Measurements from ENCODE around the gene POU2F1.

The POU2F1 gene

DNA sequence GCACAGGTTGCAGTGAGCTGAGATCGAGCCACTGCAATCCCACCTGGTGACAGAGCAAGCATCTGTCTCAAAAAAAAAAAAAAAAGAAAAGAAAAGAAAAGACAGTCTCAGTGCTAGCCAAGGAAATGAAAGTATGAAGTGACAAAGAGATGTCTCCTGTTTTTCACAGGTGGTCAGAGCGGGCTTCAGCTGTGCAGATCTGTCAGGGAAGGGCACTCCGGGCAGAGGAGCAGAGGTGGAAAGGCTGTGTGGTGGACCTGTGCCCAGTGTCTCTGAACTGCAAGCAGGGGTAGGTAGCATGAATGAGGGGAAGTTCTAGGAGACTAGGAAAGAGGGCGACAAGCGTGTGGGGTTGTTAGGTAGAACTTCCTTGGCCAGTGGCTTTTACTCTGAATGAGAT is 230.2 kb downstream of the POU2F1 start:
- peak overlapping the region; percentile 56 for H3K4me2 ChIP-seq (ENCODE audit: low read depth, low read length)
- no peak for TF ChIP-seq CTCF (IDR thresholded peaks at IDR 0.05; ENCODE audit: low read length)
- TF ChIP-seq EZH2 (optimal IDR thresholded peaks at IDR 0.05; ENCODE audit: low read depth, low read length), result no peak

DNA sequence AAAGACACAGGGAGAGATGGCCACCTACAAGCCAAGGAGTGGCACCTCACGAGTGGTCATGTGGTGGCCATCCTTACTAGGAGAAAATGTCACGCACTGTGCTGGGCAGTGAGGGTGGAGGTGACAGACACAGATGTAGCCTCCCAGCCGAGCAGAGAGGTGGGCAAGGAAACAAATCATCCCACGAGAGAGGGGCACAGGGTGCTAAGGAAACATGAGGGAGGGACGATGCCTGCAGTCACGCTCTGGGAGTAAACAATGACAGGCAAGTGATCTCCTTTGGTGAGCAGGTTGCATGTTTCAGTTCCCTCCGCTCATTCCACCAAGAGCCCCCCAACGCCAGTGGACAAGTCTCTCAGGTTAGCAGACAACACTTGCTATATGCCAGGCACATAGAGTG is 231.8 kb downstream of the POU2F1 start:
- no peaks in the 10 kb centered on the region for H3K27me3 ChIP-seq (replicated peaks; ENCODE audit: insufficient read depth, low read length)
- peaks cover 27% of the 10 kb centered on the region for H3K4me1 ChIP-seq (ENCODE audit: low read length)
- DNase-seq, result no peak
- no peak overlapping the region for H2AFZ ChIP-seq (ENCODE audit: low read length)
- H3K9me2 ChIP-seq (replicated peaks; ENCODE audit: insufficient read depth, low read length), result no peaks in the 10 kb centered on the region
- peaks cover 28% of the 10 kb centered on the region for H3F3A ChIP-seq (ENCODE audit: insufficient read depth, low read length)
- H3K9me3 ChIP-seq (replicated peaks; ENCODE audit: insufficient read depth, low read length), result no peaks in the 10 kb centered on the region
- H3K4me3 ChIP-seq (ENCODE audit: low read length), result no peak overlapping the region
- H3K79me2 ChIP-seq (ENCODE audit: low read length), result no peaks in the 10 kb centered on the region
- no peaks in the 10 kb centered on the region for H4K20me1 ChIP-seq (ENCODE audit: insufficient read depth, low read length)
- no peak overlapping the region for H3K9ac ChIP-seq (ENCODE audit: low read length)
- H3K27ac ChIP-seq (ENCODE audit: low read length), result no peak overlapping the region
- no peak for TF ChIP-seq EZH2 (optimal IDR thresholded peaks at IDR 0.05; ENCODE audit: low read depth, low read length)
- no peak for TF ChIP-seq EZH2phosphoT487 (IDR thresholded peaks at IDR 0.05; ENCODE audit: low read length)
- TF ChIP-seq CTCF (IDR thresholded peaks at IDR 0.05; ENCODE audit: low read length), result no peak
- H3K36me3 ChIP-seq (replicated peaks; ENCODE audit: insufficient read depth, low read length), result no peaks in the 10 kb centered on the region
- H3K4me2 ChIP-seq (ENCODE audit: low read depth, low read length), result no peak overlapping the region

More for the DNA sequence above, 230.2 kb downstream of the POU2F1 start:
- DNase-seq, result peak; percentile 70
- Histone ChIP-seq H3K4me1 (ENCODE audit: low read length) (peaks cover 27% of the 10 kb centered on the region), H3K27ac (ENCODE audit: low read length) (peak overlapping the region; percentile 30; the same call in 1 of the 2 replicates), H3F3A (ENCODE audit: insufficient read depth, low read length) (peaks cover 20% of the 10 kb centered on the region), H3K9me2 (replicated peaks; ENCODE audit: insufficient read depth, low read length) (no peaks in the 10 kb centered on the region), H4K20me1 (ENCODE audit: insufficient read depth, low read length) (no peaks in the 10 kb centered on the region), H2AFZ (ENCODE audit: low read length) (peak overlapping the region; percentile 72), H3K9ac (ENCODE audit: low read length) (peak overlapping the region; percentile 32; the same call in 1 of the 2 replicates), H3K27me3 (replicated peaks; ENCODE audit: insufficient read depth, low read length) (no peaks in the 10 kb centered on the region), H3K4me3 (ENCODE audit: low read length) (peak overlapping the region; percentile 23), H3K79me2 (ENCODE audit: low read length) (no peaks in the 10 kb centered on the region), H3K9me3 (replicated peaks; ENCODE audit: insufficient read depth, low read length) (no peaks in the 10 kb centered on the region), H3K36me3 (replicated peaks; ENCODE audit: insufficient read depth, low read length) (no peaks in the 10 kb centered on the region)

- peaks cover 22% of the 10 kb centered on the region for H3K4me1 ChIP-seq (ENCODE audit: low read length)
- H3K79me2 ChIP-seq (ENCODE audit: low read length), result no peaks in the 10 kb centered on the region
- no peaks in the 10 kb centered on the region for H3K9me2 ChIP-seq (replicated peaks; ENCODE audit: insufficient read depth, low read length)
- no peak for DNase-seq
- no peaks in the 10 kb centered on the region for H3K9me3 ChIP-seq (replicated peaks; ENCODE audit: insufficient read depth, low read length)
- H3F3A ChIP-seq (ENCODE audit: insufficient read depth, low read length), result peaks cover 28% of the 10 kb centered on the region
- no peaks in the 10 kb centered on the region for H3K36me3 ChIP-seq (replicated peaks; ENCODE audit: insufficient read depth, low read length)
- no peak overlapping the region for H3K9ac ChIP-seq (ENCODE audit: low read length)
- no peaks in the 10 kb centered on the region for H4K20me1 ChIP-seq (ENCODE audit: insufficient read depth, low read length)
- no peak overlapping the region for H3K27ac ChIP-seq (ENCODE audit: low read length)
- H2AFZ ChIP-seq (ENCODE audit: low read length), result no peak overlapping the region
- H3K4me2 ChIP-seq (ENCODE audit: low read depth, low read length), result no peak overlapping the region
- TF ChIP-seq EZH2phosphoT487 (IDR thresholded peaks at IDR 0.05; ENCODE audit: low read length) (no peak), EZH2 (optimal IDR thresholded peaks at IDR 0.05; ENCODE audit: low read depth, low read length) (no peak)
- H3K4me3 ChIP-seq (ENCODE audit: low read length), result no peak overlapping the region
- no peaks in the 10 kb centered on the region for H3K27me3 ChIP-seq (replicated peaks; ENCODE audit: insufficient read depth, low read length)
Measured at GRCh38 chr1:167453123-167453522, 232.4 kb downstream of the POU2F1 start.

DNA sequence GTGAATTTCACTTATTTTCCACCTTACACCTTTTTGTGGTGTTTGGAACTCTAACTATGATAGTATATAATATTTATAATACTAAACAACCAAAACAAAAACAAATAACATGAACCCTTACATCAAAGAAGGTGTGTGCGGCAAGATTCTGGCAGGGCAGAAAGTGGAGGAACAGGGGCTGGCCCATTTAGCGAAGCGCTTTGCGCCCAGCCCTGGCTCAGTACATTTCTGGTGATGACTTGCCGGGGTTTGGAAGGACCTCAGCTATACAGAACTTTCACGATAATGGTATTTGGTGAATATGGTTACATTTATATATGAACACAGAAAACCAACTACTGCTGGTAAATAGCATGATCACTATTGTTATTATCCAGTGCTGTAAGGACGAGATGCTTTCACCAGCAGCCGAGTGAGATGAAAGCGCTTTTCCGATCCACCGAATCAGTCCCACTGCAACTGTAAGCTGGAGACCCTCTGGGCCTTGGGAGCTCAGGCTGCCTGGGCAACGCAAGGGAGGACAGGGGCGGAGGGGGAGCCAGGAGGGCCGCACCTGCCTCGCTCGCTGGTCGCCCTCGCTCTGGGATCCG is 233.7 kb downstream of the POU2F1 start:
- peaks cover 28% of the 10 kb centered on the region for H3F3A ChIP-seq (ENCODE audit: insufficient read depth, low read length)
- no peaks in the 10 kb centered on the region for H3K27me3 ChIP-seq (replicated peaks; ENCODE audit: insufficient read depth, low read length)
- peaks cover 18% of the 10 kb centered on the region for H3K4me1 ChIP-seq (ENCODE audit: low read length)
- DNase-seq, result no peak
- no peak for TF ChIP-seq EZH2phosphoT487 (IDR thresholded peaks at IDR 0.05; ENCODE audit: low read length)
- TF ChIP-seq CTCF (IDR thresholded peaks at IDR 0.05; ENCODE audit: low read length), result no peak
- TF ChIP-seq EZH2 (optimal IDR thresholded peaks at IDR 0.05; ENCODE audit: low read depth, low read length), result no peak
- peak overlapping the region; percentile 65; the same call in 1 of the 2 replicates for H3K27ac ChIP-seq (ENCODE audit: low read length)
- peak overlapping the region; percentile 99 for H2AFZ ChIP-seq (ENCODE audit: low read length)
- peak overlapping the region; percentile 91 for H3K4me3 ChIP-seq (ENCODE audit: low read length)
- no peaks in the 10 kb centered on the region for H3K9me2 ChIP-seq (replicated peaks; ENCODE audit: insufficient read depth, low read length)
- H3K9me3 ChIP-seq (replicated peaks; ENCODE audit: insufficient read depth, low read length), result no peaks in the 10 kb centered on the region
- no peaks in the 10 kb centered on the region for H4K20me1 ChIP-seq (ENCODE audit: insufficient read depth, low read length)
- H3K9ac ChIP-seq (ENCODE audit: low read length), result peak overlapping the region; percentile 77
- peak overlapping the region; percentile 90 for H3K4me2 ChIP-seq (ENCODE audit: low read depth, low read length)
- no peaks in the 10 kb centered on the region for H3K79me2 ChIP-seq (ENCODE audit: low read length)
- no peaks in the 10 kb centered on the region for H3K36me3 ChIP-seq (replicated peaks; ENCODE audit: insufficient read depth, low read length)
